Suprapubic skin (tissue), 3 donors: ENCODE measurements around the gene ATP6V1F.

Experiments used
- EP300 ChIP-seq: sonication (generic); formaldehyde crosslinking; IDR thresholded peaks from one replicate; pipeline ENCODE4 v1.6.1; 2017; ENCODE audit warnings: antibody characterized with exemption
- POLR2A ChIP-seq, 2 donors: fragments of 450-650 bp; IDR thresholded peaks; one replicate each; pipeline ENCODE4 v1.6.1; 2017; ENCODE audit warnings: antibody characterized with exemption in 2 of 2, mild to moderate bottlenecking in 2 of 2, moderate library complexity in 2 of 2
- TF ChIP-seq, protein P1 (sequence below), 2 donors: fragments of 200-600 bp in 1 of 2; fragments of 450-650 bp in 1 of 2; sonication (generic) in 1 of 2; IDR thresholded peaks; one replicate each; pipeline ENCODE4 v1.5.1; 2016 to 2019; ENCODE audit warnings: antibody characterized with exemption in 2 of 2, mild to moderate bottlenecking in 1 of 2, moderate library complexity in 1 of 2

- TF ChIP-seq, protein P1, sequence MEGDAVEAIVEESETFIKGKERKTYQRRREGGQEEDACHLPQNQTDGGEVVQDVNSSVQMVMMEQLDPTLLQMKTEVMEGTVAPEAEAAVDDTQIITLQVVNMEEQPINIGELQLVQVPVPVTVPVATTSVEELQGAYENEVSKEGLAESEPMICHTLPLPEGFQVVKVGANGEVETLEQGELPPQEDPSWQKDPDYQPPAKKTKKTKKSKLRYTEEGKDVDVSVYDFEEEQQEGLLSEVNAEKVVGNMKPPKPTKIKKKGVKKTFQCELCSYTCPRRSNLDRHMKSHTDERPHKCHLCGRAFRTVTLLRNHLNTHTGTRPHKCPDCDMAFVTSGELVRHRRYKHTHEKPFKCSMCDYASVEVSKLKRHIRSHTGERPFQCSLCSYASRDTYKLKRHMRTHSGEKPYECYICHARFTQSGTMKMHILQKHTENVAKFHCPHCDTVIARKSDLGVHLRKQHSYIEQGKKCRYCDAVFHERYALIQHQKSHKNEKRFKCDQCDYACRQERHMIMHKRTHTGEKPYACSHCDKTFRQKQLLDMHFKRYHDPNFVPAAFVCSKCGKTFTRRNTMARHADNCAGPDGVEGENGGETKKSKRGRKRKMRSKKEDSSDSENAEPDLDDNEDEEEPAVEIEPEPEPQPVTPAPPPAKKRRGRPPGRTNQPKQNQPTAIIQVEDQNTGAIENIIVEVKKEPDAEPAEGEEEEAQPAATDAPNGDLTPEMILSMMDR (IDR thresholded peaks at IDR 0.05): no peak
- no peak for TF ChIP-seq POLR2A (IDR thresholded peaks at IDR 0.05)
- TF ChIP-seq EP300: no peak
Measured at GRCh38 chr7:128887169-128888038, 24.7 kb downstream of the ATP6V1F start.
